ENCODE results near the gene RPS21. TPM values are rescaled to one million over a fixed set of nuclear protein-coding genes. Genes with fewer than 3 reads are reported as not detected.

Gene RPS21
- polyA plus RNA-seq, 1 donor from 2014 or later, result 1,633 TPM

GRCh38 chr20:62394248-62395245 is 7.6 kb downstream of the RPS21 start:
- no peak for TF ChIP-seq CTCF (IDR thresholded peaks at IDR 0.05; ENCODE audit: poor library complexity, severe bottlenecking)
- TF ChIP-seq SMC3 (conservative IDR thresholded peaks at IDR 0.05; ENCODE audit: poor library complexity), result no peak
- TF ChIP-seq MXI1 (conservative IDR thresholded peaks at IDR 0.05; ENCODE audit: poor library complexity, severe bottlenecking), result no peak
- TF ChIP-seq REST (IDR thresholded peaks at IDR 0.05; ENCODE audit: borderline replicate concordance), result no peak
- TF ChIP-seq EP300 (conservative IDR thresholded peaks at IDR 0.05; ENCODE audit: poor library complexity, severe bottlenecking), result no peak
- no peak for TF ChIP-seq RAD21 (conservative IDR thresholded peaks at IDR 0.05)
- TF ChIP-seq POLR2AphosphoS5 (IDR thresholded peaks at IDR 0.05), result no peak
- TF ChIP-seq EZH2 (IDR thresholded peaks at IDR 0.05; ENCODE audit: borderline replicate concordance, insufficient read depth, low read length, poor library complexity, severe bottlenecking), result no peak
- TF ChIP-seq TAF1 (IDR thresholded peaks at IDR 0.05; ENCODE audit: low read depth), result no peak
- Histone ChIP-seq H3K9me3 (ENCODE audit: low read length) (no peaks in the 10 kb centered on the region), H3K4me2 (ENCODE audit: low read length) (no peak overlapping the region), H3K27ac (ENCODE audit: low read length) (no peak overlapping the region), H2AFZ (ENCODE audit: low read depth, low read length) (no peak overlapping the region), H3F3A (ENCODE audit: insufficient read depth, low read length, poor library complexity, severe bottlenecking) (no peaks in the 10 kb centered on the region), H3K9me2 (ENCODE audit: insufficient read depth, low read length) (no peaks in the 10 kb centered on the region), H3K9ac (ENCODE audit: low read length) (no peak overlapping the region), H4K20me1 (ENCODE audit: insufficient read depth) (no peaks in the 10 kb centered on the region), H3K79me2 (replicated peaks; ENCODE audit: insufficient read depth, low read length) (no peaks in the 10 kb centered on the region), H3K27me3 (ENCODE audit: insufficient read depth, low read depth, low read length) (no peaks in the 10 kb centered on the region), H3K4me3 (ENCODE audit: low read length) (no peak overlapping the region), H3K36me3 (ENCODE audit: insufficient read depth, low read length) (no peaks in the 10 kb centered on the region)

- Histone ChIP-seq H3K36me3 (ENCODE audit: insufficient read depth, low read length) (no peaks in the 10 kb centered on the region), H3K27ac (ENCODE audit: low read length) (no peak overlapping the region), H3K9ac (ENCODE audit: low read length) (no peak overlapping the region), H3K4me3 (ENCODE audit: low read length) (no peak overlapping the region), H3K4me2 (ENCODE audit: low read length) (no peak overlapping the region), H4K20me1 (ENCODE audit: insufficient read depth) (no peaks in the 10 kb centered on the region), H2AFZ (ENCODE audit: low read depth, low read length) (no peak overlapping the region), H3K79me2 (replicated peaks; ENCODE audit: insufficient read depth, low read length) (no peaks in the 10 kb centered on the region), H3F3A (ENCODE audit: insufficient read depth, low read length, poor library complexity, severe bottlenecking) (no peaks in the 10 kb centered on the region), H3K9me3 (ENCODE audit: low read length) (no peaks in the 10 kb centered on the region), H3K27me3 (ENCODE audit: insufficient read depth, low read depth, low read length) (no peaks in the 10 kb centered on the region), H3K9me2 (ENCODE audit: insufficient read depth, low read length) (no peaks in the 10 kb centered on the region)
- TF ChIP-seq EP300 (conservative IDR thresholded peaks at IDR 0.05; ENCODE audit: poor library complexity, severe bottlenecking) (no peak), REST (IDR thresholded peaks at IDR 0.05; ENCODE audit: borderline replicate concordance) (no peak), MXI1 (conservative IDR thresholded peaks at IDR 0.05; ENCODE audit: poor library complexity, severe bottlenecking) (no peak), EZH2 (IDR thresholded peaks at IDR 0.05; ENCODE audit: borderline replicate concordance, insufficient read depth, low read length, poor library complexity, severe bottlenecking) (no peak), POLR2AphosphoS5 (IDR thresholded peaks at IDR 0.05) (no peak), SMC3 (conservative IDR thresholded peaks at IDR 0.05; ENCODE audit: poor library complexity) (no peak), RAD21 (conservative IDR thresholded peaks at IDR 0.05) (no peak), CTCF (IDR thresholded peaks at IDR 0.05; ENCODE audit: poor library complexity, severe bottlenecking) (no peak), TAF1 (IDR thresholded peaks at IDR 0.05; ENCODE audit: low read depth) (no peak)
Measured at GRCh38 chr20:62395311-62396242, 8.7 kb downstream of the RPS21 start.

Measured in neural cell (in vitro differentiated cells).